GM06990 (cell line): ENCODE measurements around the gene POTEF.
"Not testable (repeated sequence)": the region's sequence is repeated elsewhere in the genome, so short reads cannot be mapped to it uniquely, and the experiment has no call there.

Experiments used
- DNase-seq: peaks from one replicate; pipeline ENCODE4 v3.0.0-alpha.2; 2011; ENCODE audit not compliant: insufficient read length; ENCODE audit errors: extremely low read depth
- H3K27me3 ChIP-seq: replicated peaks from 2 replicates; pipeline ENCODE4 v1.6.0; 2011; ENCODE audit warnings: low read length; ENCODE audit not compliant: control insufficient read depth, insufficient read depth
- H3K36me3 ChIP-seq: 2 replicates; pipeline ENCODE4 v1.5.1; 2011; ENCODE audit warnings: low read length; ENCODE audit not compliant: control insufficient read depth, insufficient read depth
- H3K4me3 ChIP-seq: replicated peaks from 2 replicates; pipeline ENCODE4 v1.5.1; 2011; ENCODE audit warnings: low read depth, mild to moderate bottlenecking, control low read depth, low read length
- CTCF ChIP-seq: IDR thresholded peaks from 2 replicates; pipeline ENCODE4 v1.5.1; 2011; ENCODE audit warnings: low read length, control low read depth, mild to moderate bottlenecking, inconsistent platforms; ENCODE audit not compliant: insufficient read depth, poor library complexity, severe bottlenecking

POTEF gene

GRCh38 chr2:130129120-130129829 lies at the start of gene POTEF:
Gene POTEF, minus strand, starts transcription at chr2:130129222. Its CDS starts 8,707 bp downstream, at chr2:130120515.
- DNase-seq, H3K36me3 ChIP-seq, H3K27me3 ChIP-seq, H3K4me3 ChIP-seq: not testable (repeated sequence)

GRCh38 chr2:130174866-130175265 lies 45.8 kb upstream of the POTEF start:
- not testable (repeated sequence) for DNase-seq, H3K27me3 ChIP-seq, H3K4me3 ChIP-seq
- H3K36me3 ChIP-seq, result peaks cover 12% of the 10 kb centered on the region

GRCh38 chr2:130169896-130170295 lies 40.9 kb upstream of the POTEF start:
- H3K4me3 ChIP-seq, result no peak overlapping the region
- no peak for DNase-seq
- peaks cover 13% of the 10 kb centered on the region for H3K36me3 ChIP-seq
- H3K27me3 ChIP-seq, result no peaks in the 10 kb centered on the region
- TF ChIP-seq CTCF, result no peak

GRCh38 chr2:130169163-130169562 lies 40.1 kb upstream of the POTEF start:
- H3K27me3 ChIP-seq, DNase-seq, H3K4me3 ChIP-seq: not testable (repeated sequence)
- H3K36me3 ChIP-seq, result peaks cover 13% of the 10 kb centered on the region

GRCh38 chr2:130166611-130167010 lies 37.6 kb upstream of the POTEF start:
- DNase-seq, H3K27me3 ChIP-seq, H3K4me3 ChIP-seq: not testable (repeated sequence)
- H3K36me3 ChIP-seq, result peaks cover 12% of the 10 kb centered on the region

GRCh38 chr2:130165293-130166016 lies 36.4 kb upstream of the POTEF start:
- TF ChIP-seq CTCF, result no peak
- no peak for DNase-seq
- H3K4me3 ChIP-seq, result no peak overlapping the region
- peaks cover 9% of the 10 kb centered on the region for H3K36me3 ChIP-seq
- no peaks in the 10 kb centered on the region for H3K27me3 ChIP-seq

GRCh38 chr2:130162968-130163367 lies 33.9 kb upstream of the POTEF start:
- DNase-seq, result no peak
- Histone ChIP-seq H3K36me3 (peaks cover 13% of the 10 kb centered on the region), H3K27me3 (no peaks in the 10 kb centered on the region), H3K4me3 (no peak overlapping the region)
- no peak for TF ChIP-seq CTCF

- peaks cover 13% of the 10 kb centered on the region for H3K36me3 ChIP-seq
- not testable (repeated sequence) for H3K27me3 ChIP-seq
Measured at GRCh38 chr2:130162486-130162885, 33.5 kb upstream of the POTEF start.

GRCh38 chr2:130160838-130161705 lies 32.0 kb upstream of the POTEF start:
- DNase-seq, H3K27me3 ChIP-seq, H3K4me3 ChIP-seq: not testable (repeated sequence)
- peaks cover 11% of the 10 kb centered on the region for H3K36me3 ChIP-seq

More at GRCh38 chr2:130162486-130162885, 33.5 kb upstream of the POTEF start:
- not testable (repeated sequence) for DNase-seq, H3K4me3 ChIP-seq
